ENCODE data around the gene PHRF1.

GRCh38 chr11:660681-661444 is 84.6 kb downstream of the PHRF1 start:
- TF ChIP-seq CTCF (IDR thresholded peaks at IDR 0.05; ENCODE audit: low read depth, low read length) (no peak), EZH2phosphoT487 (IDR thresholded peaks at IDR 0.05; ENCODE audit: low read depth) (no peak)

Data from OCI-LY3 (cell line).